Measurements from ENCODE around the gene DEFB114.

The DEFB114 gene

DNA sequence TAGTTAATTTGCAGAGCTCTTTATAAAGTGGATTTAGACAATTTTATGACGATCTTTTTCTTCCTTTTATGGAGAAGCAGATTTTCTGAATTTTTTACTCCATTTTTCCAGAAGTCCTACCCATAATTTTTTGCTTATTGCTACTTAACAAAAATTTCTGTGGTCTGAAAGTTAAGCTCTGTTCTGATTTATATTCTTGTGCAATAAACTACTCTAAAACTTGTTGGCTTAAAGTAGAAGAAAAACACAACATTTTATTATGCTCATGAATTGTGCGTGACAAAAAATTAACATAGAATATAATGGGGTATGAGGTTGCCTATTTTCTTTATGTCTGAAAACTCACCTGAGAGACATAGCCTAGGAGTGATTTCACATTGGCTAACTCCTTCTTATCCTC is 2.9 kb upstream of the DEFB114 start:
- in situ Hi-C loops (cut with HindIII; ENCODE audit: low sequenced_read_pairs): no loop called here
- DNase-seq (ENCODE audit: low read depth): no peak
- H3K4me3 ChIP-seq (ENCODE audit: low read depth, low read length): no peak overlapping the region
- TF ChIP-seq CTCF (IDR thresholded peaks at IDR 0.05; ENCODE audit: low read depth, low read length, missing control alignments): no peak

- no peak overlapping the region for H3K4me3 ChIP-seq (ENCODE audit: low read depth, low read length)
- TF ChIP-seq CTCF (IDR thresholded peaks at IDR 0.05; ENCODE audit: low read depth, low read length, missing control alignments): no peak
- no peak for DNase-seq (ENCODE audit: low read depth)
- in situ Hi-C loops (cut with HindIII; ENCODE audit: low sequenced_read_pairs): no loop called here
Measured at GRCh38 chr6:49966334-49966733, 2.4 kb upstream of the DEFB114 start.

GRCh38 chr6:49958180-49958579 is 5.8 kb downstream of the DEFB114 start:
- DNase-seq (ENCODE audit: low read depth): no peak
- no peak for TF ChIP-seq CTCF (IDR thresholded peaks at IDR 0.05; ENCODE audit: low read depth, low read length, missing control alignments)
- in situ Hi-C loops (cut with HindIII; ENCODE audit: low sequenced_read_pairs): no loop called here
- no peak overlapping the region for H3K4me3 ChIP-seq (ENCODE audit: low read depth, low read length)

- in situ Hi-C loops (cut with HindIII; ENCODE audit: low sequenced_read_pairs): no loop called here
- TF ChIP-seq CTCF (IDR thresholded peaks at IDR 0.05; ENCODE audit: low read depth, low read length, missing control alignments): no peak
- DNase-seq (ENCODE audit: low read depth): no peak
- H3K4me3 ChIP-seq (ENCODE audit: low read depth, low read length): no peak overlapping the region
Measured at GRCh38 chr6:49955847-49956246, 8.1 kb downstream of the DEFB114 start.

- in situ Hi-C loops (cut with HindIII; ENCODE audit: low sequenced_read_pairs): no loop called here
- no peak overlapping the region for H3K4me3 ChIP-seq (ENCODE audit: low read depth, low read length)
- no peak for DNase-seq (ENCODE audit: low read depth)
- TF ChIP-seq CTCF (IDR thresholded peaks at IDR 0.05; ENCODE audit: low read depth, low read length, missing control alignments): no peak
Measured at GRCh38 chr6:49951926-49952325, 12.0 kb downstream of the DEFB114 start.

DNA sequence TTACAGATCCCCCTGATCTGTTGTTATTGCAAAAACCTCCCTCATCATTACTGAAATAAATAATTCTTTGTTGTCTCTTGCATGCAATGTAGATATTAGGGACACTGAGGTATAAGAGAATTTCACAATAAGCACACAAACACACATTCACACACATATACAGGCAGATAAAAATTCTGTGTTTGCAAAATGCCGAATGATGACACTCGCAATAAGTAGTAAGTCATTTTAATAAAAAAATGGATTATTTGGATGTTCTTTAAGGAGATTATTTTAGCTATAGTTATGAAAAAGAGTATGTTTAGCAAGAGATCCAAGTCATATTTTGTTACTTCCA is 13.6 kb downstream of the DEFB114 start:
- H3K4me3 ChIP-seq (ENCODE audit: low read depth, low read length): no peak overlapping the region
- no peak for TF ChIP-seq CTCF (IDR thresholded peaks at IDR 0.05; ENCODE audit: low read depth, low read length, missing control alignments)
- in situ Hi-C loops (cut with HindIII; ENCODE audit: low sequenced_read_pairs): no loop called here
- DNase-seq (ENCODE audit: low read depth): no peak

GRCh38 chr6:49949062-49949461 is 14.9 kb downstream of the DEFB114 start:
- no peak for TF ChIP-seq CTCF (IDR thresholded peaks at IDR 0.05; ENCODE audit: low read depth, low read length, missing control alignments)

More at GRCh38 chr6:49949062-49949461, 14.9 kb downstream of the DEFB114 start:
- no peak for DNase-seq (ENCODE audit: low read depth)
- no peak overlapping the region for H3K4me3 ChIP-seq (ENCODE audit: low read depth, low read length)
- in situ Hi-C loops (cut with HindIII; ENCODE audit: low sequenced_read_pairs): no loop called here
